KMS-11 (cell line): ENCODE measurements around the gene CCDC9B.
A peak's percentile ranks its signal among the peaks of the same experiment; 100 is the strongest.

Experiments
- H2AFZ ChIP-seq: fragments of 200-600 bp; sonication (generic); 2 replicates; pipeline ENCODE4 v1.6.1; 2016; ENCODE audit warnings: antibody characterized with exemption, mixed run types, low read depth
- H3K27ac ChIP-seq: fragments of 200-600 bp; sonication (generic); 2 replicates; pipeline ENCODE4 v1.6.1; 2016; ENCODE audit warnings: mild to moderate bottlenecking, mixed run types
- H3K27me3 ChIP-seq: fragments of 200-600 bp; sonication (generic); 2 replicates; pipeline ENCODE4 v1.6.1; 2017; ENCODE audit warnings: mild to moderate bottlenecking, low read depth, mixed run types, moderate library complexity; ENCODE audit not compliant: insufficient read depth
- H3K36me3 ChIP-seq: fragments of 200-600 bp; sonication (generic); 2 replicates; pipeline ENCODE4 v1.6.1; 2017; ENCODE audit warnings: mild to moderate bottlenecking, mixed run types; ENCODE audit not compliant: insufficient read depth
- H3K4me1 ChIP-seq: fragments of 200-600 bp; sonication (generic); 2 replicates; pipeline ENCODE4 v1.6.1; 2016; ENCODE audit warnings: mild to moderate bottlenecking, low read depth, mixed run types; ENCODE audit not compliant: poor library complexity, severe bottlenecking
- H3K4me2 ChIP-seq: fragments of 200-600 bp; sonication (generic); 2 replicates; pipeline ENCODE4 v1.7.0; 2016; ENCODE audit warnings: mild to moderate bottlenecking, mixed run types
- H3K4me3 ChIP-seq: fragments of 200-600 bp; sonication (generic); IDR thresholded peaks from 2 replicates; pipeline ENCODE4 v1.6.1; 2017; ENCODE audit warnings: low read depth, low read length, mixed read lengths; ENCODE audit not compliant: insufficient read depth
- H3K79me2 ChIP-seq: fragments of 200-600 bp; sonication (generic); 2 replicates; pipeline ENCODE4 v1.6.1; 2016; ENCODE audit warnings: low read depth, mixed run types; ENCODE audit not compliant: insufficient read depth
- H3K9ac ChIP-seq: fragments of 200-600 bp; sonication (generic); 2 replicates; pipeline ENCODE4 v1.6.1; 2016; ENCODE audit warnings: mild to moderate bottlenecking, mixed run types
- H4K20me1 ChIP-seq: fragments of 200-600 bp; sonication (generic); 2 replicates; pipeline ENCODE4 v1.6.1; 2016; ENCODE audit warnings: mild to moderate bottlenecking, mixed run types; ENCODE audit not compliant: insufficient read depth
- CTCF ChIP-seq: fragments of 200-600 bp; sonication (generic); conservative IDR thresholded peaks from 2 replicates; pipeline ENCODE4 v1.6.1; 2017; ENCODE audit warnings: low read depth, mild to moderate bottlenecking, antibody characterized with exemption, low read length, moderate library complexity, mixed read lengths

The CCDC9B gene

GRCh38 chr15:40283615-40284300, 57.0 kb downstream of the CCDC9B start:
- no peak for TF ChIP-seq CTCF
- no peaks in the 10 kb centered on the region for H4K20me1 ChIP-seq
- H3K27me3 ChIP-seq = peaks cover 13% of the 10 kb centered on the region; the same call in 1 of the 2 replicates
- no peak overlapping the region for H2AFZ ChIP-seq
- peaks cover 5% of the 10 kb centered on the region for H3K4me1 ChIP-seq
- no peaks in the 10 kb centered on the region for H3K79me2 ChIP-seq
- no peak overlapping the region for H3K27ac ChIP-seq
- H3K4me3 ChIP-seq = no peak overlapping the region
- no peak overlapping the region for H3K4me2 ChIP-seq
- no peaks in the 10 kb centered on the region for H3K36me3 ChIP-seq
- H3K9ac ChIP-seq = no peak overlapping the region

GRCh38 chr15:40282869-40283614, 57.7 kb downstream of the CCDC9B start, which contains the start of gene ANKRD63:
Gene ANKRD63, minus strand, starts transcription at chr15:40283064. Its CDS starts 478 bp downstream, at chr15:40282586.
- Histone ChIP-seq H3K4me1 (peaks cover 6% of the 10 kb centered on the region), H3K27me3 (peaks cover 19% of the 10 kb centered on the region; the same call in 1 of the 2 replicates), H3K9ac (no peak within 1 kb of the TSS), H3K27ac (no peak within 1 kb of the TSS), H4K20me1 (no peaks in the 10 kb centered on the region), H3K4me3 (no peak within 1 kb of the TSS), H2AFZ (peak within 1 kb of the TSS; percentile 58), H3K79me2 (no peaks in the 10 kb centered on the region), H3K4me2 (no peak within 1 kb of the TSS), H3K36me3 (no peaks in the 10 kb centered on the region)
- TF ChIP-seq CTCF = no peak

- no peak overlapping the region for H3K27ac ChIP-seq
- no peak overlapping the region for H3K4me2 ChIP-seq
- peaks cover 19% of the 10 kb centered on the region; the same call in 1 of the 2 replicates for H3K27me3 ChIP-seq
- no peaks in the 10 kb centered on the region for H4K20me1 ChIP-seq
- no peaks in the 10 kb centered on the region for H3K79me2 ChIP-seq
- no peak overlapping the region for H3K4me3 ChIP-seq
- H3K4me1 ChIP-seq = peaks cover 6% of the 10 kb centered on the region
- no peak for TF ChIP-seq CTCF
- peak overlapping the region; percentile 58 for H2AFZ ChIP-seq
- no peaks in the 10 kb centered on the region for H3K36me3 ChIP-seq
- no peak overlapping the region for H3K9ac ChIP-seq
Measured at GRCh38 chr15:40282147-40282868, 58.4 kb downstream of the CCDC9B start.

- H3K4me3 ChIP-seq = no peak overlapping the region
- H2AFZ ChIP-seq = no peak overlapping the region
- peaks cover 6% of the 10 kb centered on the region for H3K4me1 ChIP-seq
- no peaks in the 10 kb centered on the region for H3K36me3 ChIP-seq
- H3K27ac ChIP-seq = no peak overlapping the region
- peaks cover 19% of the 10 kb centered on the region; the same call in 1 of the 2 replicates for H3K27me3 ChIP-seq
- H3K4me2 ChIP-seq = no peak overlapping the region
- TF ChIP-seq CTCF = no peak
- H4K20me1 ChIP-seq = no peaks in the 10 kb centered on the region
- H3K79me2 ChIP-seq = no peaks in the 10 kb centered on the region
- no peak overlapping the region for H3K9ac ChIP-seq
Measured at GRCh38 chr15:40281801-40282146, 59.0 kb downstream of the CCDC9B start.
